ENCODE data around the gene TMEM145.

The TMEM145 gene

DNA sequence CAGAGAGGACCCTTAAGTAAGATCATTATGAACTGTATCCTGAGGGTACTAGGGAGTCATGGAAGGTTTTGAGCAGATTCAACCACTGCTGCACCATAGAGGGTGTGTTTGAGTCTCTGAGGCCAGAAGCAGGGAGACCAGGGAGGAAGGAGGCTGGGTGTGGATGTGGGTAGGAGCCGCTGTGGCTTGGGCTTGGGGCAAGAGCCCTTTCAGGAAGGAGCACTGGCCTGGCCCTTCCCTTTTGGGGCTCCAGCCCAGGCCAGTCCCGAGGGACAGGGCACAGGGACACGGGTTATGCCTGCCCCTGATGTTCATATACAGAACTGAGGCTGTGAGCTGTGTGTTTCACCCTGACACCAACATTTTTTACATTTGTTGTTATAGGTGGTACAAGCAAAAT, 36.8 kb upstream of the TMEM145 start:
- Histone ChIP-seq H3K27me3 (replicated peaks) (no peaks in the 10 kb centered on the region), H3K4me3 (ENCODE audit: low read depth, low read length) (no peak overlapping the region), H3K27ac (no peak overlapping the region), H3K36me3 (replicated peaks) (peaks cover 36% of the 10 kb centered on the region)
- TF ChIP-seq CTCF (IDR thresholded peaks at IDR 0.05; ENCODE audit: low read depth, low read length, missing control alignments), result no peak
- DNase-seq, result no peak
- in situ Hi-C loops (cut with HindIII; ENCODE audit: low pct_ligation_motif_present, low sequenced_read_pairs), result no loop called here

DNA sequence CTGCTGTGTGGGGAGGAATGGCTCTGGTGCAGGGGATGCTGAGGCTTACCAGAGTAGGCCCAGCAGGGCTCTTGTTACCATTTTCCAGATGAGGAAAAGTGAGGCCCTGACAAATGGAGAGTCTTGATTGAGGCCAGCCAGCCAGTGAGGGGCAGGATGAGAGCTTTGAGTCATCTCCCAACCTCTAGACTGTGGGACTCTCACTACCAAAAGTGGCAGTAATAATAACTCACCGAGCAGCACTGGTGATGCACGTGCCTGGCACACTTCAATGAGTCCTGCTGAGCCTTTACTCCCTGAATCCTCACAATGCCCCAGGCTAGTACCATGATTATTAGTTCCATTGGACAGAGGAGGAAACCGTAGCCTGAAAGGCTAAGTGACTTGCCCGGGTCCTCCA, 36.3 kb upstream of the TMEM145 start:
- DNase-seq, result no peak
- Histone ChIP-seq H3K4me3 (ENCODE audit: low read depth, low read length) (no peak overlapping the region), H3K27ac (no peak overlapping the region), H3K36me3 (replicated peaks) (peaks cover 36% of the 10 kb centered on the region), H3K27me3 (replicated peaks) (no peaks in the 10 kb centered on the region)
- in situ Hi-C loops (cut with HindIII; ENCODE audit: low pct_ligation_motif_present, low sequenced_read_pairs), result no loop called here
- no peak for TF ChIP-seq CTCF (IDR thresholded peaks at IDR 0.05; ENCODE audit: low read depth, low read length, missing control alignments)

- no peak overlapping the region for H3K4me3 ChIP-seq (ENCODE audit: low read depth, low read length)
- no peak for DNase-seq
- in situ Hi-C loops (cut with HindIII; ENCODE audit: low pct_ligation_motif_present, low sequenced_read_pairs), result no loop called here
- H3K27ac ChIP-seq, result no peak overlapping the region
- no peaks in the 10 kb centered on the region for H3K27me3 ChIP-seq (replicated peaks)
- TF ChIP-seq CTCF (IDR thresholded peaks at IDR 0.05; ENCODE audit: low read depth, low read length, missing control alignments), result no peak
- peaks cover 28% of the 10 kb centered on the region for H3K36me3 ChIP-seq (replicated peaks)
Observed at GRCh38 chr19:42277821-42278451, 35.2 kb upstream of the TMEM145 start.

DNA sequence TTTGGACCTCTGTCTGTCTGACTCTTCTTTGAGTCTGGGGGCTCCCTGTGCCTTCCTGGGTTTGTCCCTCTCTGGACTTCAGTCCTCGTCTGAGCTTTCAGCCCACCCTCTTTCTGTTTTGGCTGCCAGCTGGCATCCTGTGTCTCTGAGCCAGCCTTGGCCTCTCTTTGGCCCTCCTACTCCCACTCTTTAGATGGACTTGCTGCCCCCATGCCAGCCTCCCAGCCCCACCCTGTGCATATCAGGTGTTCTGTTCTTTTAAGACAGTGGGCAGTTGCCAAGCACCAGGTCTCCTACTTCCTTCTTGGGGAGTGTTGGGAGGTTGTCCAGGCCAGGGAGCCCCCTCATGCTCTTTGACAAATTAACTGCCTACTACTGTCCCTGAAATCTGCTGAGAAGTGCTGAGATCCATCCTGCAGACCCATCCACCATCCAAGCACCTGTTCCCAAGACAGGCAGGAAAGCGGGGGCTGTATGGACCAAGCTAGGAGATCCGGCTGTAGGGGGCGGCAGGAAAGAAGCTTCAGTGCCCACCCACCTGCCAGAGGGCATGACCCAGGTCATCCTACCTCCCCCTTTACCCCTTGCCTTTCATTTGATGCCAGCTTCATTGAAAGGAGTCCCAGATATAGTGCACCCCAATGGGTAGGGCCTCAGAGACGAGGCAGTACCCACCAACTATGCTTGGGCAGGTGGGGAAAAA, 34.5 kb upstream of the TMEM145 start:
- Histone ChIP-seq H3K27ac (no peak overlapping the region), H3K27me3 (replicated peaks) (no peaks in the 10 kb centered on the region), H3K36me3 (replicated peaks) (peaks cover 21% of the 10 kb centered on the region), H3K4me3 (ENCODE audit: low read depth, low read length) (no peak overlapping the region)
- in situ Hi-C loops (cut with HindIII; ENCODE audit: low pct_ligation_motif_present, low sequenced_read_pairs), result no loop called here
- no peak for DNase-seq
- no peak for TF ChIP-seq CTCF (IDR thresholded peaks at IDR 0.05; ENCODE audit: low read depth, low read length, missing control alignments)

- H3K4me3 ChIP-seq (ENCODE audit: low read depth, low read length), result peak overlapping the region; percentile 68
- DNase-seq, result no peak
- no peak overlapping the region for H3K27ac ChIP-seq
- no peaks in the 10 kb centered on the region for H3K27me3 ChIP-seq (replicated peaks)
- peaks cover 14% of the 10 kb centered on the region for H3K36me3 ChIP-seq (replicated peaks)
- in situ Hi-C loops (cut with HindIII; ENCODE audit: low pct_ligation_motif_present, low sequenced_read_pairs), result no loop called here
- TF ChIP-seq CTCF (IDR thresholded peaks at IDR 0.05; ENCODE audit: low read depth, low read length, missing control alignments), result no peak
Observed at GRCh38 chr19:42279155-42279901, 33.8 kb upstream of the TMEM145 start.
